GM19193 (cell line): ENCODE measurements around the gene IGDCC3.

Source experiments
- POLR2A ChIP-seq: IDR thresholded peaks from 4 replicates; pipeline ENCODE4 v1.6.1; 2011; ENCODE audit not compliant: insufficient read depth, insufficient read length; ENCODE audit errors: extremely low read depth

Gene IGDCC3

DNA sequence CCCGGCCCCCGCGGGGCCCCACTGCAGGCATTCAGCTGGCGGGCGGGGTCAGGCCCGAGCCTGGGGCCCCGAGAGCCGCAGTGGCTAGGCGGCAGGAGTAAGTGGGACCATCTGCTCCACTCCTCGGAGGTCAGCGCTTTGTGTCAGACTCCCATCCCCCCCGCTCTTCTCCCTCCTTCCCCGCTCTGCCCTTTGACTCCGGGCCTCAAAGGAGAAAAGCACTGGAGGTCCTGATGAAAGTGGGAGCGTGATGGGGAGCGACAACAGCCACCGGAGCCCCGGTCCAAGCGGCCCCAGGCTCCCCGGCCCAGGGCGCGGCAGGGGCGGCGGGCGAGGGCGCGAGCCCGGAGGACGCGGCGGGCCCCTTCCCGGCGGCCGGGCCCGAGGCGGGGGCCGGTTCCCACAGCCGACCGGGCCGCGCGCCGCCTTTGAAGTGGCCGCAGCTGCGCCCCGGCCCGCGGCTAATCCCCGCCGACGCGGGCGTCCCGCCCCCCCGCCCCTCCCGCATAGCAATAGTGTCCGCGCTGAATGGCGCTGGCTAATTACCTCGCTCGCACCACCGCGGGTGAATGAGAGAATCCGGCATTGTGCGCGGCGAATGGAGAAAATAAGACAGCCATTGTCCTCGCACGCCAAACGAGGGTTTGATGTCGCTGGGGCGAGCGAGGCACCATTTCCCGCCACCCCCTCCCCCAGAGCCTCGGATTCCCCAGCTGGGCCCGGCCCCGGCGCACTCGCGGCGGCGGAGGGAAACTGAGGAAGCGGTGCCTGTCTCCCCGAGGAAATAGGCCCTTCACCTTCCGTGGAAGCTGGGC lies 22.4 kb downstream of the IGDCC3 start:
- TF ChIP-seq POLR2A, result no peak

DNA sequence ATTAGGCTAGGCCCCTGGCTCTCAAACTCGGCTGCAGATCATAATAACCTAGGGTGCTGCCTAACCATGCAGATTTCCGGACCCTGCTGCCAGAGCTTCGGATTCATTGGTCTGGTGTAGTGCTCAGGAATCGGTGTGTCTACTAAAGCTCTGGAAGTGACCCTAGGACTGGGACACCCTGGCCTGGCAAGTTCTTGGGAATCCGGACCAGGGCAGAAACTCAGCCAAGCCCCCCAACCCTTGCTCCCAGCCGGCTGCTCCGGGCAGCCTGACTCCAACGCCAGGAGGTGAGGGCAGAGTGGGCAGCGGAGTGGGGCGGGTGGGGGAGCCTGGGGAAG lies 23.0 kb downstream of the IGDCC3 start:
- no peak for TF ChIP-seq POLR2A

DNA sequence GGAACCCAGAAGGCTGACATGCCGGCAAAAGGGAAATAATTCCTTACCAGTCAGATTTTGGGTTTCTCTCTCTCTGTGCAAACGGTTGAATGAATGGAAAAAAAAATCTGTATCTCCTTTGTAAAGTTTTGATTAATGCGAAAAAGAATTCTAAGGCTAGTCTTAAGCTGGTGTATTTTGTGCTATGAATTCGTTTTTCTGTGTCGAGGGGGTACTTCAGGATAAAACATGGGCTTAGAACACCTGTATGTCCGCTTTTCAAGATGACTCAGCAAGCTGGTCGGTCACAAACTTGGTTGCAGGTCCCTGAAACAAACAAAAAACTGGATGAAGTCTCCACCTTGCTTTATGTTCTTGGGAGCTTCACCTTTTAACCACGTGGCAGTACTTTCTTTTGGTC lies 28.5 kb downstream of the IGDCC3 start:
- TF ChIP-seq POLR2A, result no peak

DNA sequence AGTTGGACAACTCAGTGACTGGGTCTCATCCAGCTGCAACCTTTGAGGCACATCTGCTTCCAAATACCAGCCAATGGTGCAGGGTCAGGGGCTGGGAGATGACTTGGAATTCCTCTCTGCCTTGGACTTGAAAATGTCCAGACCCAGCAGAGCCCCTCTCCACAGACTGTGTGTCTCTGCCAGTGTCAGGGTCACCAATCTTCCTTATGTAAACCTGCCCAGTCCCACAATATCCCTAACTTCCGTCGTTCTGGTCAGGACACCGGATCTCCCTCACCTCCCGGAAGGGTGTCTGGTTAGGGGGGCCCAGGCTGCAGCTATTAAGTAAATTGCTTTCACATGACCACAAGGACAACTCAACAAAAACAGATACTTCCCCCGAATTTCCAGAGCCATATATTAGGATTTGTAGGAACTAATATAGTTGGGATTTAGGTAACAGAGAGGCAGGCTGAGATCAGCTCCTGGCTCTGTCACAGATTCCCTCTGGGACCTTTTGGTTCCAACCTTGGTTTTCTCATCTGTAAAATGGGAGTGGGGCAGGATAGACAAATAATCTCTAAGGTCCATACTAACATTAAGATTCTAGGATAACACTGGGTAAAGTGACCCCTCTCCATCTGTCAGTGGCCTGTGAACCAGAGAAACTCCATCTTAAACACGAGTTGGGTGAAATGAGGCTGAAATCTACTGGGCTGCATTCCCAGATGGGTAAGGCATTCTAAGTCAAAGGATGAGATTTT lies 30.8 kb downstream of the IGDCC3 start:
- TF ChIP-seq POLR2A, result no peak

DNA sequence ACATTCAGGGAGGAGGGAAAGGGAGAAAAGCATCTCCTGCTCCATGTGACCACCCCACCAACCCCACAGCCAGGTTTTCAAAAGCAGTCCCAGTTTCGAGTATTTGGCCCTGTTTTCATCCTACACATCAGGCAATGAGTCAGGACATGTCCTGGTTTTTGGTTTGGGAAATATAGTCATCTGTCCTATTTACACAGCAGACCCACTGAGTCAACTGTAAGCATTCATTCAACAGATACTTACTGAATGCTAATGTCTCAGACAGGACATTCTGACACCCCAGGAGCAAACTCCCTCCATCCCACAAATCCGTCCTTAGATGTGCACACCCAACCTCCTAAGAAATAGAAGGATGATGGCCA lies 32.9 kb downstream of the IGDCC3 start:
- no peak for TF ChIP-seq POLR2A

DNA sequence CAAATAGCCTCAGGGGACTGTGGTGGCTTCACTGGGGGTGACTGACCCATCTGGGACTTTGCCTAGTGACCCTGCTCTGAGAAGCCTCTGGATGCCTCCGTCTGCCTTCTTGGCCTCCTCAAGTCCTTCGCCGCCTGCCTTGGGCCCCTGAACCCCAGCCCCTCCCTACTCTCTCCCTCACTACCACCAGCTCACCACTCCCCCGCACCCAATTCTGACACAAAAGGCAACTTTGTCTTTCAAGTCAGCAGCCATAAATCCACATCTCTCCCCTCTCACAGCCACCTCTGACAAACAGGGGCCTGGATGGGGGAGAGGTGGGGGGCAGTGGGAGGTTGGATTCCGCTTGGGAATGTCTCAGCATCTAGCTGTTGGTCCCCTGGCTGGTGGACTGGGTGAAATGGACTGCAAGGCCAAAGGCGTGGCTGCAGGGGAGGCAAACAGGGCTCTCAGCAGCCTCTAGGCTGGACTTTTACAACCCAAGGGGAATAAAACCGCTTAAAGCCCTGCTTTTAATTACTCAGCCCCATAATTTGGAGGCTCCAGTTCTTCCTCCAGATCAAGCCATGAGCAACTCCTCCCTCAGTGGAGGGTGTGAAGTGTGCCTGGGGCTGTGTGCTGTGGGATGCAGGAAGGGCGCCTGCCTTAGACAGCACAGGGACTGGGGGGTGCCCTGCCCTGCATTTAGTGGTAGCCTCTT lies 33.4 kb downstream of the IGDCC3 start:
- no peak for TF ChIP-seq POLR2A

DNA sequence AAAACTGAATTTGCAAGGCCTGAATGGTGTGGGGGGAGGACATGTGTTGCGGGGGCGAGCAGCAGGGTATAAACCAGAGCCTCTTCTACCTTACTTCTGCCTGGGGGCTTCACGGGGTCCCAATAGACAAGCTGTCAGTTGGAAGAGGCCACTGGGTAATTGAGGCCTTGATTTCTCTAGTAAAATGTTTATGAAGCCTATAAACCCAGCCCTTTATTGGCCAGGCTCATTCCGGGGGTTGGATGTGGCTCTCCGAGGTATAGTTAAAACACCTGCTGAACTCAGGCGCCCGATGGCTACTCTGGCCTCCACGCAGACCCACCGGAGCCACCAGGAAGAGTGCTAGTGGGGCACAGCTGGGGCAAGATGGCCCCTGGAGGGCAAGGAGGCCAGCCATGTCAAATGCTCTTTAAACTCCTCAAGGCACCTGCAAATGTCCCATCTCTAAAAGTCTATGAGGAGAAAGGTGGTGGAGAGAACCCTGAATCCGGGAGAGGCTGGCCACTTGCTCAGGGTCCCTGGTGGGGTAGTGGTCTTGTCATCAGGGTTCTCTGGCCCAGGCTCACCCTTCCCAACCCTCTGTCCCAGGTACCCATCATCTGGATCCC lies 34.3 kb downstream of the IGDCC3 start:
- no peak for TF ChIP-seq POLR2A

DNA sequence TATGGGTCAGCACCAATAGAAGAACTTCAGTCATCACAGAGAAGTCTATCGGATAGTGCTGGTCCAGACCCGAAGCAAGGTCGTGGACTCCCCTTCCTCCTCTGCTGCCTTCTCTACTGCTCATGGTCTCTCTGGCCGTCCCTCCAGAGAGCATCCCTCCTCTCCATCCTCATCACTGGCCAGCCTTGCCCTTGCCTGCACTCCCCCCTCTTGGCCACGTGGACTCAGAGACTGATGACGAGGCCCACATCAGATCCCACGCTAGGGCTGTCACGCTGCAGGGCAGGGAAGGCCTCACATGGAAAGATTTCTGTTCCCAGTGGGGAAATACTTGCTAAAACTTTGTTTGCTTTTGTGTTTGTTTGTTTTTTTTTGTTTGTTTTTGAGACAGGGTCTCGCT lies 35.3 kb downstream of the IGDCC3 start:
- no peak for TF ChIP-seq POLR2A

DNA sequence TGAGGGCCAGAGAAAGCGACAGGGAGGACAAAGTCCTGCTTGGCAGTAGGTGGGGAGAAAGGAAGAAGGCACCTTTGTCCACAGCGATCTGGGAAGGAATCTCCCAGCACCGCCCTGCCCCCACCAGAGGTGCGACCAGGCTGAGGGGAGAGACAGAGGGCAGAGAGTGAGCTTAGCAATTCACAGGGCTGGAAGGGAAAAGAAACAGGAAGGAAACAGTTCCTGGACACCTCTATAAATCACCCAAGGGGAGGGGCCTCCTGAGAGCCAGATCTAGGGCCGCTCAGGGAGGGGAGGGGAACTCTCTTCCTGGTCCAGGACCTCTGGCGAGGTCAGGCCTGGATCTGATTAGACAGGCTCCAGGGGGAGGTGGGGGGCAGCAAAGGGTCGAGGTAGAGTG lies 37.9 kb downstream of the IGDCC3 start:
- TF ChIP-seq POLR2A, result no peak

DNA sequence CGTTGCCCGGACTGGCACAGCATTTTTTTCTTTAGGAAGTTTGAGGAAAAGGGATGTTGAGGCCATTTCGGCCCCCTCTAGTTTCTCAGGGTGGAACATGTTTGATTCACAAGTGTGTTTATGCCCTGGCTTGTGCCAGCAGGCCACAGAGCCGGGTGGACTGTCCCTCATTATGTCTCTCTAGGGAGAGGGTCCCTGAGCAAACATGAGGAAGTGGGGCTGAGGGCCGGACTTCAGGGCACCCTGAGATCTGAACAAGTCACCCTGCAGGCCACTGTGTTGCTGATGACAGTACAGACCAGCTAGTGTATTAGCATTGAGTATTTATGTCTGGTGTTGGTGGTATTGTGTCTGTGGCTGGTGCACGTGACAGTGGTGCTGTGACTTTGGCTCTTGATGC lies 38.4 kb downstream of the IGDCC3 start:
- TF ChIP-seq POLR2A, result no peak

DNA sequence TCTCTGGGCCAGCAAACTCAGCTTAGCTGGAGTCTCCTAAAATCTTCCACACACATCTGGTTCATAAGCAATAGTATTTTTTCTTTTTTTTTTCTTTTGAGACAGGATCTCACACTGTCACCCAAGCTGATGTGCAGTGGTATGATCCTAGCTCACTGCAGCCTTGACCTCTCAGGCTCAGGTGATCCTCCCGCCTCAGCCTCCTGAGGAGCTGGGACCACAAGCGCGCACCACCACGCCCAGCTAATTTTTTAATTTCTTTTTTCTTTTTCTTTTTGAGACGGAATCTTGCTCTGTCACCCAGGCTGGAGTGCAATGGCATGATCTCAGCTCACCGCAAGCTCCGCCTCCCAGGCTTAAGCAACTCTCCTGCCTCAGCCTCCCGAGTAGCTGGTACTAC lies 39.0 kb downstream of the IGDCC3 start:
- no peak for TF ChIP-seq POLR2A

DNA sequence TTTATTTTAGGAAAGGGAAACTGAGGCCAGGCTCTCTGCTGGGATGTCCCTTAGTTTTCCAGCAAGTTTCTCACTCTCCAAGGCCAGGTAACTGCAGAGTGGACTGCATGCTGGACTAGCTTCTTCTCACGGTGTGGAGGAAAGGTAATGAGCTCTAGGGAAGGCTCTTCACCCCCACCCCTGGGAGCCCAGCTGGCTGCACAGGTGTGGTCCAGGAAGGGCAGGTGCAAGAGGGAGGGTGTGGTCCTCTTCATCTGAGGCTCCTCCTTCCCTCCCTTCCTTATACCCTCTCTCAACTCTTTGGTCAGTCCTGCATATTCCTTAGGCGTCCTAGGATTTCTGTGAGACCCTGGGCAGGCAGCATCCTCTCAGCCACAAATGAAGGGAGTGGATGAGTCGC lies 39.4 kb downstream of the IGDCC3 start:
- TF ChIP-seq POLR2A, result no peak

DNA sequence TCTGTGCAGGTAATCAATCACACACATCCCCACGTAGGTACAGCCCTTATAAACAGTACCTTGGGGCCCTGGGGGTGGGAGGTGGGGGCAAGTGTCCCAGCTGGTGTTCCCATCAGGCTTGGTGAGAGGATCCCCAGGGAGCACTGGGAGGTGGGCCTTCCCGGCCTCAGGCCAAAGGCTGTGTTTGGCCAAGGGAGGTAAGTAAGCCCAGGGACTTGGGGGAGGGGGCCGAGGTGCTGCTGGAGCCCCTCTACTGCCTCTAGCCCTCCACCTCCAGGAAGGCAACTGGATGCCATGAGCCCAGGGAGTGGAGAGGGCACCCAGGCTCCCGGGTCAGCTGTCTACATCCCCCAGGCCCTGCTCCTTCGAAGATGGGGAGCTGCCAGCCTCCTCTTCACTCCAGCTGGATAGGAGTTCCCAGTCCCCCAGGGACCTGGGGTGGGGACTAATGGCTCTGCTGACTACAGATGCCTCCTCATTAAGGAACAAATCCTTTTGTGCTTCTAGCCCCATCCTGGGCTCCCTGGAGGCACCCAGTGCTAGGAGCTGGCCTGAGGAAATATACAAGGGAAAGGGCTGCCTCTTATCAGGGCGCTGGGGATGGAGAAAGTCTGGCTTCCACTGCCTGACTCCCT lies 40.2 kb downstream of the IGDCC3 start:
- no peak for TF ChIP-seq POLR2A

DNA sequence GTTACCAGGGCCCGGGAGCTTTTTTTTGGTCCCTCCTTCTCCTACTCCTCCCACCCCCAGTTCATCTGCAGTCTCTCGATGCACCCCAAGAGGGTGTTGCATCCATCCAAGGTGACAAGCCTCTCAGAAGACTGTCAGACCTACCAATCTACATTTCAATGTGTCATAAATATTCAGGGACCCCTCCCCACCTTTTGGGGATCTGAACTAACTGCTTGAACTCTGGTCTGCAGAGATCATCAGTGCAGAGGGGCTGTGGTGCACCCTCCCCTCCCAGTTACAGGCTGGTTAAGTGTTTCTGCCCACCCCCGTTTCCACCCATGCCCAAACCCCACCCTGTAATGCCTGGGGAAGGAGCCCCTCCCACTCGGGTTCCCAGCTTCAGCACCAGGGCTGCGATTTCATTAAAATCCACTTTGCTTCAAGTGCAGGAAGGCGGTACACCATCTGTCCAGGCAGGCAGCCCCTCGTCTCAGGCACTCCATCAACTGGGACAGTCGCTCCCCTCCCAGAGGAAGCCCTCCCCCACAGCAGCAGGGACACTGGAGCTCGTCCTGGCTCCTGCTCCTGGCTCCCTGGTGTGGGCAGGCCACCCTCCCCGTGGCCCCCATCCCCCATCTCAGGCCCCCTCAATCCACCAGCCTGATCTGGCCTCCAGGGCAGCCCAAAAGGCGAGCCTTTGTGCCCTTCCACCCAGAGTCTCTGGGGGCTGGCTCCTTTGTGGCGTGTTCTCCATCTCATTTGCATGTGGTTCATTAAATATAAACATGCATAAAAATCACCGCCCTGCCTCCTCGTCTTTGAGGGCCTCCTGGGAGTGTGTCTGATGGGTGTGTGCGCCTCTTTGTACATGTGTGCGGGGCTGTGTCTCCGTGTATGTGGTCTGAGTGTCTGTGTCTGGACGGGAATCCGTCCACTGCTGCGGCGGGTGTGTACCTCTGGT lies 41.0 kb downstream of the IGDCC3 start:
- no peak for TF ChIP-seq POLR2A
